GM19035 (cell line): ENCODE measurements around the gene GPRC5D.

Experiments used
- ATAC-seq: cut with Tn5 transposase; IDR thresholded peaks from one replicate; pipeline ENCODE4 v1.9.1; 2021; ENCODE audit not compliant: unreplicated experiment

GPRC5D gene

GRCh38 chr12:12979731-12980259 is 27.8 kb upstream of the GPRC5D start:
- ATAC-seq, result no peak

- ATAC-seq, result no peak
Measured at GRCh38 chr12:12979126-12979525, 27.2 kb upstream of the GPRC5D start.

GRCh38 chr12:12977231-12977630 is 25.3 kb upstream of the GPRC5D start:
- no peak for ATAC-seq

GRCh38 chr12:12976366-12976765 is 24.4 kb upstream of the GPRC5D start:
- ATAC-seq, result no peak

- ATAC-seq, result no peak
Measured at GRCh38 chr12:12975322-12976077, 23.5 kb upstream of the GPRC5D start.

GRCh38 chr12:12974211-12974610 is 22.2 kb upstream of the GPRC5D start:
- no peak for ATAC-seq

- ATAC-seq, result no peak
Measured at GRCh38 chr12:12973019-12973418, 21.0 kb upstream of the GPRC5D start.

- ATAC-seq, result no peak
Measured at GRCh38 chr12:12965836-12966235, 13.9 kb upstream of the GPRC5D start.

GRCh38 chr12:12964255-12964654 is 12.3 kb upstream of the GPRC5D start:
- no peak for ATAC-seq

- no peak for ATAC-seq
Measured at GRCh38 chr12:12960639-12961209, 8.8 kb upstream of the GPRC5D start.

GRCh38 chr12:12958886-12959285 is 6.9 kb upstream of the GPRC5D start:
- ATAC-seq, result no peak

- no peak for ATAC-seq
Measured at GRCh38 chr12:12954878-12955625, 3.1 kb upstream of the GPRC5D start.

- ATAC-seq, result no peak
Measured at GRCh38 chr12:12954356-12954755, 2.4 kb upstream of the GPRC5D start.

GRCh38 chr12:12951504-12951903 is 466 bp downstream of the GPRC5D start:
- ATAC-seq, result no peak

- ATAC-seq, result no peak
Measured at GRCh38 chr12:12947902-12948301, 4.1 kb downstream of the GPRC5D start.

GRCh38 chr12:12946686-12947355 is 5.1 kb downstream of the GPRC5D start:
- ATAC-seq, result no peak

- no peak for ATAC-seq
Measured at GRCh38 chr12:12945591-12945990, 6.4 kb downstream of the GPRC5D start.

- no peak for ATAC-seq
Measured at GRCh38 chr12:12943586-12944260, 8.2 kb downstream of the GPRC5D start.

- ATAC-seq, result no peak
Measured at GRCh38 chr12:12941450-12942350, 10.3 kb downstream of the GPRC5D start.

- ATAC-seq, result no peak
Measured at GRCh38 chr12:12939888-12940287, 12.1 kb downstream of the GPRC5D start.
